Testis (tissue), 3 donors: ENCODE results near the gene TGM2. TPM values are rescaled to one million over a fixed set of nuclear protein-coding genes. Genes with fewer than 3 reads are reported as not detected.

Experiments used
- DNase-seq: peaks from one replicate; pipeline ENCODE4 v3.0.0-alpha.2; 2019
- H3K27ac ChIP-seq, 2 donors: fragments of 200-600 bp; sonication (generic); one replicate each; pipeline ENCODE4 v1.5.1; 2019
- H3K27me3 ChIP-seq: fragments of 200-600 bp; sonication (generic); one replicate; pipeline ENCODE4 v1.5.1; 2019
- H3K36me3 ChIP-seq: fragments of 200-600 bp; sonication (generic); one replicate; pipeline ENCODE4 v1.5.1; 2017; ENCODE audit warnings: low read depth; ENCODE audit errors: missing control alignments
- H3K4me1 ChIP-seq: fragments of 200-600 bp; sonication (generic); one replicate; pipeline ENCODE4 v1.5.1; 2019
- H3K4me3 ChIP-seq, 2 donors: fragments of 200-600 bp; sonication (generic); one replicate each; pipeline ENCODE4 v1.5.1; 2017 to 2019
- H3K9me3 ChIP-seq: fragments of 200-600 bp; sonication (generic); one replicate; pipeline ENCODE4 v1.5.1; 2017
- CTCF ChIP-seq, 3 experiments: fragments of 450-650 bp in 2 of 3; fragments of 200-600 bp in 1 of 3; sonication (generic) in 1 of 3; IDR thresholded peaks; one replicate each; pipeline ENCODE4 v1.5.1; 2016 to 2019; ENCODE audit warnings: antibody characterized with exemption in 3 of 3, mild to moderate bottlenecking in 2 of 3, moderate library complexity in 1 of 3
- POLR2A ChIP-seq: fragments of 450-650 bp; IDR thresholded peaks from one replicate; pipeline ENCODE4 v1.6.1; 2017; ENCODE audit warnings: antibody characterized with exemption, mild to moderate bottlenecking, moderate library complexity
- WGBS, 2 donors: methylation state at CpG; one replicate each; pipeline ENCODE4 v1.1.5; 2018; 5-methylcytosine and 5-hydroxymethylcytosine counted together
- intact Hi-C: fragments of 100-400 bp; cut with DNase I; formaldehyde crosslinking; loops from one replicate; pipeline ENCODE4 v1.15.1; 2023; ENCODE audit warnings: low total_unique reads
- polyA plus RNA-seq: library from polyadenylated mRNA; stranded (reverse); fragments of 350-450 nt; fragmentation: Illumina TruSeq; extraction: RNeasy Lipid Tissue Mini Kit (QIAGEN cat#74804); gene quantifications from one replicate; pipeline ENCODE4 v1.2.3, GENCODE V29; 2014; ENCODE audit warnings: low read depth, low replicate concordance; ENCODE audit not compliant: insufficient read depth
- total RNA-seq, 2 donors: library from RNA; depleted of rRNA; stranded (reverse); fragments of >200 nt; gene quantifications; one replicate each; pipeline ENCODE4 v1.2.3, GENCODE V29; 2016

The TGM2 gene
- total and polyA plus RNA-seq, 3 donors from 2014 or later, result 3.2 to 49.0 (median 8.5) TPM

- no peaks in the 10 kb centered on the region for H3K36me3 ChIP-seq
Measured at GRCh38 chr20:38133680-38134426, 31.2 kb downstream of the TGM2 start.

GRCh38 chr20:38132910-38133501, 32.1 kb downstream of the TGM2 start:
- Histone ChIP-seq H3K4me1 (peaks cover 10% of the 10 kb centered on the region), H3K27ac (no peak overlapping the region), H3K4me3 (no peak overlapping the region), H3K9me3 (no peaks in the 10 kb centered on the region), H3K36me3 (no peaks in the 10 kb centered on the region), H3K27me3 (no peaks in the 10 kb centered on the region)
- intact Hi-C loops, result no loop called here
- WGBS, 2 donors, result 93 to 94% methylated on average over 11 of the region's 11 CpGs
- TF ChIP-seq CTCF (IDR thresholded peaks at IDR 0.05) (no peak), POLR2A (no peak)
- no peak for DNase-seq

More at GRCh38 chr20:38133680-38134426, 31.2 kb downstream of the TGM2 start:
- Histone ChIP-seq H3K27ac (no peak overlapping the region), H3K4me3 (no peak overlapping the region), H3K9me3 (no peaks in the 10 kb centered on the region), H3K27me3 (no peaks in the 10 kb centered on the region), H3K4me1 (peaks cover 10% of the 10 kb centered on the region)
- intact Hi-C loops, result no loop called here
- no peak for DNase-seq
- 73 to 79% methylated on average over 10 of the region's 10 CpGs for WGBS, 2 donors
- TF ChIP-seq POLR2A (no peak), CTCF (IDR thresholded peaks at IDR 0.05) (no peak)

DNA sequence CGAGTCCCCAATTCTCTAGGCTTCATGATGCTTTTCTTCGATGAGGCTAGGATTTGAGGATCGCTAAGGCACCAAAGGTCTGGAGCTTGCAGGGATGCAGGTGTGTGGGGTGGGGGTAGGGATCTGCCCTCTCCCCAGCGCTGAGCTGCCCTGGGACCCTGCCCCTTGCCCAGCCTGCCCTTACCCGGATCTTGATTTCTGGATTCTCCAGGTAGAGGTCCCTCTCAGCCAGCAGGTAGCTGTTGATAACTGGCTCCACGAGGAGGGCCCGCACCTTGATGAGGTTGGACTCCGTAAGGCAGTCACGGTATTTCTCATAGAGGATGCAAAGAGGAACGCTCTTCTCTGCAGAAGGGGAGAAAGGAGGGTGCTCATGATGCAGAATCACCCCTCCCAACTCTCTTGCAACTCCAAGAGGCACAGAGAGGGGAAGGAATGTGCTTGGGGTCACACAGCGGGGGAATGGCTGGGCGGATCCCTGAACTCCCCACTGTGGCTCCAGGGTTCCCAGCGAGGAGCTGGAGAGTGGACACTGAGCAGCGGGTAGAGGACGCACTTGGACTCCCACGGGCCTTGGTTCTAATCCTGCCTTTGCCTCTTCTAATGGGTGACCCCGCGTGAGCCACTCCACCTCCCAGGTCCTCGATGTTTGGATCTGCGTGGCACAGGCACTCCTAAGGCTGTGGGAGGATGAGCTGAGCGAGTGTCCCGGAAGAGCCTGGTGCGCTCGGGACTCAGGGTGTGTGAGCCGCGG, 32.7 kb downstream of the TGM2 start:
- WGBS, 2 donors, result 88 to 91% methylated on average over 21 to 26 of the region's 26 CpGs
- intact Hi-C loops, result no loop called here
- Histone ChIP-seq H3K4me3 (no peak overlapping the region), H3K27ac (no peak overlapping the region), H3K27me3 (no peaks in the 10 kb centered on the region), H3K4me1 (peaks cover 10% of the 10 kb centered on the region), H3K9me3 (no peaks in the 10 kb centered on the region), H3K36me3 (no peaks in the 10 kb centered on the region)
- no peak for DNase-seq
- TF ChIP-seq CTCF (IDR thresholded peaks at IDR 0.05) (no peak), POLR2A (no peak)

DNA sequence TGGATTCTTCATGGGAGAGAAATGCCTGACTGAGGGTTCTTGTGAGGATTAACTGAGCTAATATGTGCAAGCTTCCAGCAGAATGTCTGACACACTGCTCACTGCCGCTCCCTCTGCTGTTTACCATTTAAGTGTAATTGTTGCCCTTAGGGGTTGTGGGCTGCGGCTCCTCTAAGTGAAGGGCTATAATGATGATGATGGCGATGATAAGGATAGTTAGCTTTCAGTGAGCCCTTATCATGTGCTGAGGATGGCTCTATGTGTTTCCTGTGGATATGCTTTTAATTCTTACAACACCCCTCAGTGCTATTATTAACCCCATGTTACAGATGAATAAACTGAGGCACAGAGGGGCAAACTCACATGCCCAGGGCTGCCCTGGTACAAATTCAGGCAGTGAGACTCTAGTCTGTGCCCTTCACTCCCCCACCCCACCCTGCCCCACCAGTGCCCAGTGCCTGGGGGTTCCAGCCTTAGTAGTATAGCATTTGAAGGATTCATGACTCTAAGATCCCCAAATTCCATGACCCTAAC, 33.4 kb downstream of the TGM2 start:
- 90 to 93% methylated on average over 3 of the region's 3 CpGs for WGBS, 2 donors
- Histone ChIP-seq H3K4me1 (peaks cover 13% of the 10 kb centered on the region), H3K4me3 (no peak overlapping the region), H3K27ac (no peak overlapping the region), H3K27me3 (no peaks in the 10 kb centered on the region), H3K9me3 (no peaks in the 10 kb centered on the region), H3K36me3 (no peaks in the 10 kb centered on the region)
- intact Hi-C loops, result no loop called here
- DNase-seq, result no peak
- TF ChIP-seq POLR2A (no peak), CTCF (IDR thresholded peaks at IDR 0.05) (no peak)
